Measurements from ENCODE around the gene G3BP1. TPM values are rescaled to one million over a fixed set of nuclear protein-coding genes. Genes with fewer than 3 reads are reported as not detected.

Gene G3BP1
- total RNA-seq, 1 experiment from 2014 or later, result 157 TPM

DNA sequence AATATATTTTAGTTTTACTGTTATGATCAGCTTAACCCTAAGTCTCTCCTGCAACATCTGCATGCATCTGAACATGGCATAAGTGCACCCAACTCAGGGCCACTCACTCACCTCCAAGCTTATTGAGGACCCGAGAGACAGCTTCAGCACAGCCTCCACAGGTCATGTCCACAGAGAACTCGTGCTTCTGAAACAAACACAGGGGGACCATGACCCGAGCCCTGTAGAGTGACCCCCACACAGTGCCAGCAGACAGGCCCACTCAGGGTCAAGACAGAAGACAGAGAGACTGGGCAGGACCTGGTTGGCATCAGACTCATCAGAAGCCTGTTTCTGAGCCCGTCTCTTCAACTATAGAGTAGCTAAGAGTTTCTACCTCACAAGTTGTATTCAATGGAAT lies 20.2 kb upstream of the G3BP1 start:
- Histone ChIP-seq H3K9me3 (ENCODE audit: low read length) (no peaks in the 10 kb centered on the region), H3K4me2 (ENCODE audit: low read length) (peak overlapping the region; percentile 31; the same call in 1 of the 2 replicates), H2AFZ (ENCODE audit: low read length) (no peak overlapping the region), H3F3A (ENCODE audit: low read length, unreplicated experiment) (no peaks in the 10 kb centered on the region), H3K4me3 (ENCODE audit: low read length) (no peak overlapping the region), H3K79me2 (ENCODE audit: low read length) (peaks cover 67% of the 10 kb centered on the region), H3K9me2 (replicated peaks; ENCODE audit: low read length) (no peaks in the 10 kb centered on the region), H3K4me1 (ENCODE audit: insufficient read depth, low read length) (peaks cover 21% of the 10 kb centered on the region), H3K27ac (ENCODE audit: low read length) (peak overlapping the region; percentile 29; the same call in 1 of the 2 replicates), H3K9ac (ENCODE audit: low read length) (no peak overlapping the region), H3K36me3 (ENCODE audit: low read depth, low read length) (peaks cover 21% of the 10 kb centered on the region), H3K27me3 (ENCODE audit: low read length) (no peaks in the 10 kb centered on the region), H4K20me1 (ENCODE audit: low read length) (no peaks in the 10 kb centered on the region)
- TF ChIP-seq, protein P1, sequence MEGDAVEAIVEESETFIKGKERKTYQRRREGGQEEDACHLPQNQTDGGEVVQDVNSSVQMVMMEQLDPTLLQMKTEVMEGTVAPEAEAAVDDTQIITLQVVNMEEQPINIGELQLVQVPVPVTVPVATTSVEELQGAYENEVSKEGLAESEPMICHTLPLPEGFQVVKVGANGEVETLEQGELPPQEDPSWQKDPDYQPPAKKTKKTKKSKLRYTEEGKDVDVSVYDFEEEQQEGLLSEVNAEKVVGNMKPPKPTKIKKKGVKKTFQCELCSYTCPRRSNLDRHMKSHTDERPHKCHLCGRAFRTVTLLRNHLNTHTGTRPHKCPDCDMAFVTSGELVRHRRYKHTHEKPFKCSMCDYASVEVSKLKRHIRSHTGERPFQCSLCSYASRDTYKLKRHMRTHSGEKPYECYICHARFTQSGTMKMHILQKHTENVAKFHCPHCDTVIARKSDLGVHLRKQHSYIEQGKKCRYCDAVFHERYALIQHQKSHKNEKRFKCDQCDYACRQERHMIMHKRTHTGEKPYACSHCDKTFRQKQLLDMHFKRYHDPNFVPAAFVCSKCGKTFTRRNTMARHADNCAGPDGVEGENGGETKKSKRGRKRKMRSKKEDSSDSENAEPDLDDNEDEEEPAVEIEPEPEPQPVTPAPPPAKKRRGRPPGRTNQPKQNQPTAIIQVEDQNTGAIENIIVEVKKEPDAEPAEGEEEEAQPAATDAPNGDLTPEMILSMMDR (conservative IDR thresholded peaks at IDR 0.05; ENCODE audit: low read depth, low read length), result no peak
- no peak for TF ChIP-seq EZH2phosphoT487 (IDR thresholded peaks at IDR 0.05; ENCODE audit: borderline replicate concordance, low read length)
- no peak for TF ChIP-seq EZH2 (IDR thresholded peaks at IDR 0.05; ENCODE audit: low read length, unreplicated experiment)
- peak; percentile 25; the same call in 1 of the 2 replicates for ATAC-seq
- BruUV-seq (replicated peaks), result no TSS peak
- DNase-seq, result no peak
- intact Hi-C loops (cut with micrococcal nuclease), result no loop called here
- POLR2A ChIA-PET (ENCODE audit: unreplicated experiment), result interaction anchor here (0.6 kb wide), 1 partner anchor 64 kb away, joined by 4 read pairs; no protein-coding TSS in a partner anchor
- CTCF ChIA-PET, result interaction anchor here (1.6 kb wide), 1 partner anchor 19 kb away, joined by 5 read pairs; no protein-coding TSS in a partner anchor

- Histone ChIP-seq H3K4me3 (ENCODE audit: low read length) (no peak overlapping the region), H2AFZ (ENCODE audit: low read length) (no peak overlapping the region), H3K27me3 (ENCODE audit: low read length) (no peaks in the 10 kb centered on the region), H4K20me1 (ENCODE audit: low read length) (no peaks in the 10 kb centered on the region), H3K9me3 (ENCODE audit: low read length) (no peaks in the 10 kb centered on the region), H3K4me1 (ENCODE audit: insufficient read depth, low read length) (peaks cover 37% of the 10 kb centered on the region), H3K27ac (ENCODE audit: low read length) (no peak overlapping the region), H3K9ac (ENCODE audit: low read length) (no peak overlapping the region), H3F3A (ENCODE audit: low read length, unreplicated experiment) (no peaks in the 10 kb centered on the region), H3K4me2 (ENCODE audit: low read length) (no peak overlapping the region), H3K36me3 (ENCODE audit: low read depth, low read length) (peaks cover 13% of the 10 kb centered on the region), H3K79me2 (ENCODE audit: low read length) (peaks cover 66% of the 10 kb centered on the region), H3K9me2 (replicated peaks; ENCODE audit: low read length) (no peaks in the 10 kb centered on the region)
- TF ChIP-seq EZH2 (IDR thresholded peaks at IDR 0.05; ENCODE audit: low read length, unreplicated experiment), result no peak
- TF ChIP-seq, protein P1 (conservative IDR thresholded peaks at IDR 0.05; ENCODE audit: low read depth, low read length), result no peak
- TF ChIP-seq EZH2phosphoT487 (IDR thresholded peaks at IDR 0.05; ENCODE audit: borderline replicate concordance, low read length), result no peak
- BruUV-seq (replicated peaks), result no TSS peak
- no peak for ATAC-seq
- no peak for DNase-seq
- intact Hi-C loops (cut with micrococcal nuclease), result no loop called here
- ChIA-PET CTCF (no interaction called here), POLR2A (ENCODE audit: unreplicated experiment) (interaction anchor here (0.6 kb wide), 1 partner anchor 494 kb away, joined by 3 read pairs; no protein-coding TSS in a partner anchor)
These were observed 16.4 kb upstream of the G3BP1 start for GRCh38 chr5:151755383-151755782.

All from PC-3 (cell line).